ENCODE results near the gene SAMD1.

GRCh38 chr19:14072535-14073260 lies 17.9 kb downstream of the SAMD1 start, which contains the start of gene MISP3:
- TF ChIP-seq CTCF (IDR thresholded peaks at IDR 0.05; ENCODE audit: low read length) (no peak), EZH2 (optimal IDR thresholded peaks at IDR 0.05; ENCODE audit: low read depth, low read length) (no peak), EZH2phosphoT487 (IDR thresholded peaks at IDR 0.05; ENCODE audit: low read length) (no peak)

Data from MM.1S (cell line).